H1 (cell line): ENCODE results near the gene KCNMA1. TPM values are rescaled to one million over a fixed set of nuclear protein-coding genes. Genes with fewer than 3 reads are reported as not detected.

Experiments
- CTCF ChIA-PET: fragments of 300-600 bp; sonication (Branson Sonifier 250); formaldehyde crosslinking; loops from one replicate; lab custom pipeline; 2021; ENCODE audit not compliant: partially characterized antibody; lab: Charles Lee
- POLR2A ChIA-PET: fragments of 300-600 bp; sonication (Branson Sonifier 250); formaldehyde crosslinking; loops from one replicate; lab custom pipeline; 2021; ENCODE audit warnings: inconsistent platforms; ENCODE audit not compliant: partially characterized antibody; lab: Charles Lee
- DNase-seq, 2 experiments: peaks; one replicate each; pipeline versions ENCODE4 v3.0.0 to v3.0.0-alpha.2; 2010 to 2022; ENCODE audit warnings: low spot score in 2 of 2, low read depth in 1 of 2, mixed read lengths in 1 of 2
- FAIRE-seq: peaks from 2 replicates; lab custom pipeline; 2011; peaks lifted over from hg19 to GRCh38; lab: Jason Lieb, UNC
- H2AFZ ChIP-seq: 2 replicates; pipeline ENCODE4 v1.8.1; 2012; ENCODE audit warnings: low read length, inconsistent platforms
- H2AK5ac ChIP-seq: 2 replicates; pipeline ENCODE4 v1.6.1; 2013; ENCODE audit warnings: low read depth, low read length
- H2BK120ac ChIP-seq: replicated peaks from 2 replicates; pipeline ENCODE3; 2013; ENCODE audit warnings: low read depth, low read length, inconsistent platforms
- H2BK12ac ChIP-seq: 2 replicates; pipeline ENCODE4 v1.6.1; 2013; ENCODE audit warnings: low read depth, low read length
- H2BK15ac ChIP-seq: 2 replicates; pipeline ENCODE4 v1.6.1; 2013; ENCODE audit warnings: low read length
- H2BK20ac ChIP-seq: 2 replicates; pipeline ENCODE4 v1.6.1; 2013; ENCODE audit warnings: low read length
- H2BK5ac ChIP-seq: 2 replicates; pipeline ENCODE4 v1.6.1; 2013; ENCODE audit warnings: low read depth, low read length
- H3K14ac ChIP-seq: 2 replicates; pipeline ENCODE4 v1.6.1; 2013; ENCODE audit warnings: inconsistent platforms; ENCODE audit not compliant: insufficient read length
- H3K18ac ChIP-seq: 2 replicates; pipeline ENCODE4 v1.6.1; 2013; ENCODE audit warnings: low read length; ENCODE audit errors: extremely low read depth
- H3K23ac ChIP-seq: 2 replicates; pipeline ENCODE4 v1.6.1; 2013; ENCODE audit warnings: inconsistent platforms; ENCODE audit not compliant: insufficient read length
- H3K23me2 ChIP-seq: 2 replicates; pipeline ENCODE4 v1.6.1; 2013; ENCODE audit warnings: low read depth, low read length
- H3K27ac ChIP-seq: 2 replicates; pipeline ENCODE4 v1.6.1; 2011; ENCODE audit warnings: low read depth, low read length, inconsistent platforms
- H3K27me3 ChIP-seq, 4 experiments: replicated peaks in 1 of 4; 1 replicate in 1 of 4; 2 replicates in 3 of 4; pipeline versions ENCODE4 v1.6.1 to v1.8.1; 2011 to 2013; ENCODE audit warnings: low read length in 3 of 4, mild to moderate bottlenecking in 3 of 4, inconsistent platforms in 2 of 4, mixed read lengths in 2 of 4, moderate library complexity in 1 of 4; ENCODE audit not compliant: control insufficient read depth in 3 of 4, insufficient read depth in 3 of 4; ENCODE audit errors: extremely low read depth in 1 of 4
- H3K36me3 ChIP-seq, 4 experiments: 2 replicates each; pipeline versions ENCODE4 v1.6.1 to v1.8.1; 2011 to 2013; ENCODE audit warnings: mild to moderate bottlenecking in 4 of 4, low read length in 3 of 4, moderate library complexity in 2 of 4, control low read depth in 1 of 4, inconsistent platforms in 1 of 4; ENCODE audit not compliant: insufficient read depth in 4 of 4, control insufficient read depth in 2 of 4
- H3K4ac ChIP-seq: replicated peaks from 2 replicates; pipeline ENCODE3; 2013; ENCODE audit warnings: low read length, low read depth, mixed read lengths, inconsistent platforms; ENCODE audit not compliant: insufficient read length
- H3K4me1 ChIP-seq, 4 experiments: replicated peaks in 1 of 4; 1 replicate in 1 of 4; 2 replicates in 3 of 4; pipeline versions ENCODE4 v1.6.1 to v1.8.1; 2011 to 2013; ENCODE audit warnings: low read length in 3 of 4, inconsistent platforms in 2 of 4, mixed read lengths in 1 of 4; ENCODE audit not compliant: insufficient read depth in 4 of 4, control insufficient read depth in 3 of 4
- H3K4me2 ChIP-seq, 2 experiments: 2 replicates each; pipeline versions ENCODE4 v1.6.1 to v1.8.1; 2011 to 2013; ENCODE audit warnings: low read depth in 2 of 2, low read length in 2 of 2, control low read depth in 1 of 2, inconsistent platforms in 1 of 2, mild to moderate bottlenecking in 1 of 2; ENCODE audit not compliant: insufficient read depth in 1 of 2
- H3K4me3 ChIP-seq, 4 experiments: fragments of 200-600, 300-600 bp in 1 of 4; sonication (generic), shearing (Covaris generic), sonication (Bioruptor Twin) in 1 of 4; 2 replicates each; pipeline versions ENCODE4 v1.5.1 to v1.8.1; 2011 to 2016; ENCODE audit warnings: low read length in 4 of 4, low read depth in 3 of 4, control low read depth in 2 of 4, inconsistent platforms in 2 of 4, mild to moderate bottlenecking in 2 of 4, mixed read lengths in 1 of 4, moderate library complexity in 1 of 4; ENCODE audit not compliant: insufficient read depth in 2 of 4; ENCODE audit errors: extremely low read depth in 1 of 4
- H3K56ac ChIP-seq: replicated peaks from 2 replicates; pipeline ENCODE3; 2013; ENCODE audit warnings: low read depth, mild to moderate bottlenecking, mixed read lengths, low read length, inconsistent platforms; ENCODE audit not compliant: insufficient read length
- H3K79me1 ChIP-seq: 2 replicates; pipeline ENCODE4 v1.6.1; 2013; ENCODE audit warnings: low read depth, low read length, control low read depth
- H3K79me2 ChIP-seq, 2 experiments: 2 replicates each; pipeline versions ENCODE4 v1.6.1 to v1.8.1; 2012 to 2013; ENCODE audit warnings: low read length in 2 of 2, mild to moderate bottlenecking in 2 of 2, inconsistent platforms in 1 of 2; ENCODE audit not compliant: insufficient read depth in 2 of 2, control insufficient read depth in 1 of 2
- H3K9ac ChIP-seq, 4 experiments: replicated peaks in 1 of 4; 1 replicate in 1 of 4; 2 replicates in 3 of 4; pipeline versions ENCODE4 v1.6.1 to v1.8.1; 2011 to 2013; ENCODE audit warnings: low read depth in 3 of 4, low read length in 3 of 4, control low read depth in 2 of 4, mild to moderate bottlenecking in 2 of 4, moderate library complexity in 2 of 4, inconsistent platforms in 1 of 4; ENCODE audit errors: extremely low read depth in 1 of 4
- H3K9me3 ChIP-seq, 2 experiments: 2 replicates each; pipeline versions ENCODE4 v1.6.1 to v1.8.1; 2012 to 2013; ENCODE audit warnings: mild to moderate bottlenecking in 2 of 2, moderate library complexity in 2 of 2, control low read depth in 1 of 2, inconsistent platforms in 1 of 2, low read depth in 1 of 2, low read length in 1 of 2, mixed read lengths in 1 of 2; ENCODE audit not compliant: insufficient read depth in 2 of 2
- H4K20me1 ChIP-seq, 2 experiments: replicated peaks in 1 of 2; 2 replicates each; pipeline versions ENCODE3 to v1.8.1; 2011 to 2013; ENCODE audit warnings: inconsistent platforms in 2 of 2, low read length in 2 of 2, mild to moderate bottlenecking in 1 of 2; ENCODE audit not compliant: insufficient read depth in 2 of 2, control insufficient read depth in 1 of 2
- H4K5ac ChIP-seq: 2 replicates; pipeline ENCODE4 v1.6.1; 2013; ENCODE audit warnings: low read length, low read depth, mixed read lengths, inconsistent platforms; ENCODE audit not compliant: insufficient read length
- H4K8ac ChIP-seq: 2 replicates; pipeline ENCODE4 v1.8.0; 2013; ENCODE audit warnings: mild to moderate bottlenecking, moderate library complexity, low read length, inconsistent platforms; ENCODE audit not compliant: insufficient read depth; ENCODE audit errors: extremely low read depth
- H4K91ac ChIP-seq: replicated peaks from 2 replicates; pipeline ENCODE3; 2013; ENCODE audit warnings: low read length, mixed read lengths, inconsistent platforms; ENCODE audit not compliant: insufficient read length
- BACH1 ChIP-seq: IDR thresholded peaks from 2 replicates; pipeline ENCODE4 v1.6.1; 2012; ENCODE audit warnings: low read length, improper control_type of control experiment
- CBX5 ChIP-seq: fragments of 300-800, 300-1000 bp; sonication (generic); IDR thresholded peaks from 2 replicates; pipeline ENCODE4 v1.7.1; 2016; ENCODE audit warnings: antibody characterized with exemption, low read length, low read depth
- EZH2 ChIP-seq: fragments of 200-600 bp; sonication (generic); IDR thresholded peaks from 2 replicates; pipeline ENCODE4 v1.7.1; 2012; ENCODE audit warnings: low read depth, mild to moderate bottlenecking, moderate library complexity, low read length, inconsistent platforms; ENCODE audit not compliant: severe bottlenecking
- GTF2F1 ChIP-seq: IDR thresholded peaks from 2 replicates; pipeline ENCODE4 v1.6.1; 2012; ENCODE audit warnings: low read depth, low read length, improper control_type of control experiment, borderline replicate concordance
- JUND ChIP-seq: IDR thresholded peaks from 2 replicates; pipeline ENCODE4 v1.6.1; 2011; ENCODE audit warnings: mild to moderate bottlenecking, improper control_type of control experiment, low read length
- RXRA ChIP-seq: IDR thresholded peaks from 2 replicates; pipeline ENCODE4 v1.6.1; 2011; ENCODE audit warnings: low read depth, mild to moderate bottlenecking, low read length, moderate library complexity; ENCODE audit not compliant: insufficient read depth
- SIN3A ChIP-seq, 2 experiments: IDR thresholded peaks in 1 of 2; conservative IDR thresholded peaks in 1 of 2; 2 replicates each; pipeline ENCODE4 v1.6.1; 2011 to 2012; ENCODE audit warnings: low read length in 2 of 2, improper control_type of control experiment in 1 of 2, low read depth in 1 of 2, mild to moderate bottlenecking in 1 of 2
- SUZ12 ChIP-seq: fragments of 200-600 bp; sonication (generic); IDR thresholded peaks from 2 replicates; pipeline ENCODE4 v1.6.1; 2012; ENCODE audit warnings: mild to moderate bottlenecking, inconsistent platforms, low read length, moderate library complexity, mixed read lengths
- TAF7 ChIP-seq: optimal IDR thresholded peaks from 2 replicates; pipeline ENCODE3; 2011; ENCODE audit warnings: low read depth, mild to moderate bottlenecking, inconsistent platforms, low read length, moderate library complexity, borderline replicate concordance
- YY1 ChIP-seq: IDR thresholded peaks from 2 replicates; pipeline ENCODE4 v1.6.1; 2011; ENCODE audit warnings: low read depth, mild to moderate bottlenecking, low read length
- WGBS, 2 experiments: shearing (Covaris generic) in 1 of 2; methylation state at CpG; one replicate each; pipeline versions ENCODE4 v1.1.6 to v1.1.7; 2013 to 2015; ENCODE audit warnings: low lambda C conversion rate in 2 of 2, mixed read lengths in 2 of 2, inconsistent platforms in 1 of 2, low coverage in 1 of 2, missing lambda C conversion rate in 1 of 2; ENCODE audit not compliant: insufficient replicate concordance in 2 of 2, insufficient coverage in 1 of 2, insufficient read length in 1 of 2; ENCODE audit errors: extremely low coverage in 1 of 2, missing lambda C conversion rate in 1 of 2; 5-methylcytosine and 5-hydroxymethylcytosine counted together
- polyA plus RNA-seq, 7 experiments: library from polyadenylated mRNA; depleted of rRNA in 3 of 7; stranded (reverse) in 5 of 7; unstranded in 2 of 7; fragments of >200 nt in 5 of 7; fragments of 200-250 nt in 2 of 7; gene quantifications; 1 replicate in 5 of 7; 2 replicates in 1 of 7; 4 replicates in 1 of 7; pipeline versions ENCODE4 v1.2.1 to v1.2.3, GENCODE V29; 2011 to 2013; ENCODE audit warnings: missing spikeins in 2 of 7, mixed read lengths in 2 of 7
- total RNA-seq: library from RNA; stranded (reverse); fragmentation: NEBNext Ultra II Directional; extraction: Animal tissue kit (Norgen Biotek cat#: 25700); gene quantifications from 2 replicates; pipeline ENCODE4 v1.2.1, GENCODE V29; 2021
- TF ChIP-seq, protein P1 (sequence below): IDR thresholded peaks from 2 replicates; pipeline ENCODE4 v1.6.1; 2011; ENCODE audit warnings: low read length, improper control_type of control experiment

Gene KCNMA1
- total and polyA plus RNA-seq, 2 of the 8 experiments (the other 6 are each of a cell fraction or from before 2014, with no cell fraction given), result 10.2 to 11.1 TPM

- Histone ChIP-seq H3K79me2 (no peaks in the 10 kb centered on the region), H3K9me3 (no peaks in the 10 kb centered on the region), H2BK120ac (no peak overlapping the region), H3K56ac (no peak overlapping the region), H2BK5ac (no peak overlapping the region), H3K23me2 (no peaks in the 10 kb centered on the region), H3K14ac (no peak overlapping the region), H2AK5ac (no peak overlapping the region), H2BK12ac (no peak overlapping the region), H4K91ac (no peak overlapping the region), H3K27ac (no peak overlapping the region), H2AFZ (no peak overlapping the region), H3K4me2 (no peak overlapping the region), H3K27me3 (no peaks in the 10 kb centered on the region), H3K18ac (no peak overlapping the region), H3K79me1 (no peaks in the 10 kb centered on the region), H3K4ac (no peak overlapping the region), H4K8ac (no peak overlapping the region), H3K23ac (no peak overlapping the region), H3K9ac (no peak overlapping the region), H2BK15ac (no peak overlapping the region), H3K4me3 (no peak overlapping the region), H4K20me1 (no peaks in the 10 kb centered on the region), H3K4me1 (no peaks in the 10 kb centered on the region), H2BK20ac (no peak overlapping the region), H4K5ac (no peak overlapping the region), H3K36me3 (no peaks in the 10 kb centered on the region)
- FAIRE-seq, result no peak
- 90% methylated on average over 4 of the region's 4 CpGs; no CpG with 5 or more reads in 1 of the 2 experiments for WGBS, 2 experiments
- ChIA-PET CTCF (interaction anchor here (0.7 to 1.2 kb wide), 3 partner anchors 13 to 408 kb away, joined by 3 to 4 read pairs (median 4); no protein-coding TSS in a partner anchor), POLR2A (no interaction called here)
- DNase-seq, result no peak
- no peak for TF ChIP-seq RXRA
- TF ChIP-seq, protein P1, sequence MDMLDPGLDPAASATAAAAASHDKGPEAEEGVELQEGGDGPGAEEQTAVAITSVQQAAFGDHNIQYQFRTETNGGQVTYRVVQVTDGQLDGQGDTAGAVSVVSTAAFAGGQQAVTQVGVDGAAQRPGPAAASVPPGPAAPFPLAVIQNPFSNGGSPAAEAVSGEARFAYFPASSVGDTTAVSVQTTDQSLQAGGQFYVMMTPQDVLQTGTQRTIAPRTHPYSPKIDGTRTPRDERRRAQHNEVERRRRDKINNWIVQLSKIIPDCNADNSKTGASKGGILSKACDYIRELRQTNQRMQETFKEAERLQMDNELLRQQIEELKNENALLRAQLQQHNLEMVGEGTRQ, result no peak
- TF ChIP-seq SIN3A (conservative IDR thresholded peaks at IDR 0.05 in 1 of 2, IDR thresholded peaks at IDR 0.05 in 1 of 2; ENCODE audit: low read depth in 1 of 2, low read length in 2 of 2), result no peak
- no peak for TF ChIP-seq JUND
- no peak for TF ChIP-seq EZH2
- TF ChIP-seq BACH1, result no peak
- no peak for TF ChIP-seq YY1
- no peak for TF ChIP-seq SUZ12
- no peak for TF ChIP-seq GTF2F1
- TF ChIP-seq CBX5, result no peak
- TF ChIP-seq TAF7, result no peak
Measured at GRCh38 chr10:77581738-77582137, 55.9 kb downstream of the KCNMA1 start.
